ENCODE measurements around the gene FAM209B. TPM values are rescaled to one million over a fixed set of nuclear protein-coding genes. Genes with fewer than 3 reads are reported as not detected.
"Not testable (repeated sequence)": the region's sequence is repeated elsewhere in the genome, so short reads cannot be mapped to it uniquely, and the experiment has no call there.

FAM209B gene, protein sequence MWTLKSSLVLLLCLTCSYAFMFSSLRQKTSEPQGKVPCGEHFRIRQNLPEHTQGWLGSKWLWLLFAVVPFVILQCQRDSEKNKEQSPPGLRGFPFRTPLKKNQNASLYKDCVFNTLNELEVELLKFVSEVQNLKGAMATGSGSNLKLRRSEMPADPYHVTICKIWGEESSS
- total RNA-seq = 1 to 10 TPM in 1 of 4 donors, not detected in 3; 1.9 TPM

DNA sequence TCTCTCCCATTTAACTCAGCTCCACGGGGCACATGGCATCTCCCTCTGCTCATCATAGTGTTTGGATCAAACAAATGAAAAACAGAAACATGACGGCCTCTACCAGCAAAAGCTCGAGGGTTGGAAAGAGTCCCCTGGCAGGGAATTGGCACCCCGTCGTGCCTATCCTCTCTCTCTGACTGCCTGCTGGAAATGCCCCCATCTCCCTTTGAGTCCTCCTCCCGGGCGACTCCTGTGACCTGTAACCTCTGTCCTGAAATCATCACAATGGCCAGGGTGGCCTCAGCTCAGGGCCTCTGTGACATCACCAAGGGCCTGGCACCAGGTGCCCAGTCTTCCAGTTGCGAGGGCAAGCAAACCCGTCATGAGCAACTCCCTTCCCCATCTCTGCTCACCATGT, at the start of gene FAM209B:
FAM209B (plus strand) TSS at position 301 of the 400 bp plus-strand sequence; CDS start at position 397, 96 bp downstream.
- DNase-seq; H3K9me3 ChIP-seq; H3K4me3 ChIP-seq; H3K36me3 ChIP-seq; H3K27me3 ChIP-seq; H3K27ac ChIP-seq; intact Hi-C loops (cut with DNase I; ENCODE audit: low total_unique reads); H3K4me1 ChIP-seq; in situ Hi-C loops (cut with MboI; ENCODE audit: low pct_ligation_motif_present in 1 of 4, low pct_unique_long_range_greater_than_20kb in 1 of 4, low sequenced_read_pairs in 3 of 4): not testable (repeated sequence)
- WGBS, 2 donors (ENCODE audit: low coverage in 1 of 2) = 72 to 88% methylated on average over 2 to 9 of the region's 9 CpGs

- Histone ChIP-seq H3K27me3 (no peaks in the 10 kb centered on the region), H3K9me3 (no peaks in the 10 kb centered on the region), H3K4me1 (no peaks in the 10 kb centered on the region), H3K4me3 (no peak overlapping the region), H3K36me3 (peaks cover 0 to 39% (median 9%) of the 10 kb centered on the region in 4 donors), H3K27ac (no peak overlapping the region)
- no peak for TF ChIP-seq POLR2A (IDR thresholded peaks at IDR 0.05)
- TF ChIP-seq, protein P1, sequence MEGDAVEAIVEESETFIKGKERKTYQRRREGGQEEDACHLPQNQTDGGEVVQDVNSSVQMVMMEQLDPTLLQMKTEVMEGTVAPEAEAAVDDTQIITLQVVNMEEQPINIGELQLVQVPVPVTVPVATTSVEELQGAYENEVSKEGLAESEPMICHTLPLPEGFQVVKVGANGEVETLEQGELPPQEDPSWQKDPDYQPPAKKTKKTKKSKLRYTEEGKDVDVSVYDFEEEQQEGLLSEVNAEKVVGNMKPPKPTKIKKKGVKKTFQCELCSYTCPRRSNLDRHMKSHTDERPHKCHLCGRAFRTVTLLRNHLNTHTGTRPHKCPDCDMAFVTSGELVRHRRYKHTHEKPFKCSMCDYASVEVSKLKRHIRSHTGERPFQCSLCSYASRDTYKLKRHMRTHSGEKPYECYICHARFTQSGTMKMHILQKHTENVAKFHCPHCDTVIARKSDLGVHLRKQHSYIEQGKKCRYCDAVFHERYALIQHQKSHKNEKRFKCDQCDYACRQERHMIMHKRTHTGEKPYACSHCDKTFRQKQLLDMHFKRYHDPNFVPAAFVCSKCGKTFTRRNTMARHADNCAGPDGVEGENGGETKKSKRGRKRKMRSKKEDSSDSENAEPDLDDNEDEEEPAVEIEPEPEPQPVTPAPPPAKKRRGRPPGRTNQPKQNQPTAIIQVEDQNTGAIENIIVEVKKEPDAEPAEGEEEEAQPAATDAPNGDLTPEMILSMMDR (IDR thresholded peaks at IDR 0.05) = no peak
- TF ChIP-seq POLR2AphosphoS5 (IDR thresholded peaks at IDR 0.05) = no peak
- TF ChIP-seq EP300 (IDR thresholded peaks at IDR 0.05; ENCODE audit: low read depth) = no peak
- in situ Hi-C loops (cut with MboI; ENCODE audit: low pct_ligation_motif_present in 1 of 4, low pct_unique_long_range_greater_than_20kb in 1 of 4, low sequenced_read_pairs in 3 of 4) = no loop called here
- 70 to 74% methylated on average over 6 to 7 of the region's 7 CpGs for WGBS, 2 donors (ENCODE audit: low coverage in 1 of 2)
- no peak for DNase-seq
- intact Hi-C loops (cut with DNase I; ENCODE audit: low total_unique reads) = no loop called here
Observed at GRCh38 chr20:56483970-56484369, 49.1 kb upstream of the FAM209B start.

GRCh38 chr20:56487216-56487615, 45.8 kb upstream of the FAM209B start:
- Histone ChIP-seq H3K4me1 (no peaks in the 10 kb centered on the region), H3K9me3 (no peaks in the 10 kb centered on the region), H3K27ac (no peak overlapping the region), H3K36me3 (peaks cover 0 to 34% (median 9%) of the 10 kb centered on the region in 4 donors), H3K27me3 (no peaks in the 10 kb centered on the region), H3K4me3 (no peak overlapping the region)
- 89 to 91% methylated on average over 8 to 11 of the region's 11 CpGs for WGBS, 2 donors (ENCODE audit: low coverage in 1 of 2)
- DNase-seq = no peak
- intact Hi-C loops (cut with DNase I; ENCODE audit: low total_unique reads) (no loop called here), in situ Hi-C loops (cut with MboI; ENCODE audit: low pct_ligation_motif_present in 1 of 4, low pct_unique_long_range_greater_than_20kb in 1 of 4, low sequenced_read_pairs in 3 of 4) (no loop called here)
- TF ChIP-seq POLR2A (IDR thresholded peaks at IDR 0.05) = no peak
- no peak for TF ChIP-seq EP300 (IDR thresholded peaks at IDR 0.05; ENCODE audit: low read depth)
- TF ChIP-seq POLR2AphosphoS5 (IDR thresholded peaks at IDR 0.05) = no peak
- TF ChIP-seq, protein P1 (IDR thresholded peaks at IDR 0.05) = no peak

GRCh38 chr20:56488566-56488965, 44.5 kb upstream of the FAM209B start:
- peaks cover 0 to 35% (median 8%) of the 10 kb centered on the region in 4 donors for H3K36me3 ChIP-seq
- in situ Hi-C loops (cut with MboI; ENCODE audit: low pct_ligation_motif_present in 1 of 4, low pct_unique_long_range_greater_than_20kb in 1 of 4, low sequenced_read_pairs in 3 of 4) = no loop called here

More at GRCh38 chr20:56488566-56488965, 44.5 kb upstream of the FAM209B start:
- WGBS, 2 donors (ENCODE audit: low coverage in 1 of 2) = 98 to 100% methylated on average over 5 of the region's 5 CpGs
- no peak overlapping the region for H3K4me3 ChIP-seq
- DNase-seq = no peak
- H3K27me3 ChIP-seq = no peaks in the 10 kb centered on the region
- H3K9me3 ChIP-seq = no peaks in the 10 kb centered on the region
- H3K4me1 ChIP-seq = no peaks in the 10 kb centered on the region
- TF ChIP-seq POLR2AphosphoS5 (IDR thresholded peaks at IDR 0.05) (no peak), POLR2A (IDR thresholded peaks at IDR 0.05) (no peak), EP300 (IDR thresholded peaks at IDR 0.05; ENCODE audit: low read depth) (no peak)
- TF ChIP-seq, protein P1 (IDR thresholded peaks at IDR 0.05) = no peak
- no peak overlapping the region for H3K27ac ChIP-seq
- intact Hi-C loops (cut with DNase I; ENCODE audit: low total_unique reads) = no loop called here

Data from transverse colon (tissue), 4 donors.